Upper lobe of left lung (tissue), 6 donors: ENCODE data around the gene KCNMA1. TPM values are rescaled to one million over a fixed set of nuclear protein-coding genes. Genes with fewer than 3 reads are reported as not detected.

Experiments used
- ATAC-seq, 2 donors: fragments of 200-7000 bp; cut with Tn5 transposase; one replicate each; pipeline ENCODE4 v1.9.1; 2022; ENCODE audit warnings: mild to moderate bottlenecking in 2 of 2, moderate library complexity in 2 of 2; ENCODE audit not compliant: low FRiP score in 2 of 2
- DNase-seq, 2 donors: peaks; one replicate each; pipeline ENCODE4 v3.0.0-alpha.2; 2019 to 2020
- H3K27ac ChIP-seq, 4 donors: fragments of 200-600 bp; sonication (generic); one replicate each; pipeline ENCODE4 v1.5.1; 2016 to 2019
- H3K27me3 ChIP-seq, 4 donors: fragments of 200-600 bp; sonication (generic); one replicate each; pipeline ENCODE4 v1.5.1; 2017 to 2019
- H3K36me3 ChIP-seq, 4 donors: fragments of 200-600 bp; sonication (generic); one replicate each; pipeline ENCODE4 v1.5.1; 2016 to 2019
- H3K4me1 ChIP-seq, 4 donors: fragments of 200-600 bp; sonication (generic); one replicate each; pipeline ENCODE4 v1.5.1; 2018 to 2019
- H3K4me3 ChIP-seq, 4 donors: fragments of 200-600 bp; sonication (generic); one replicate each; pipeline ENCODE4 v1.5.1; 2017 to 2019; ENCODE audit warnings: mild to moderate bottlenecking in 2 of 4, moderate library complexity in 1 of 4
- H3K9me3 ChIP-seq, 4 donors: fragments of 200-600 bp; sonication (generic); one replicate each; pipeline ENCODE4 v1.5.1; 2018 to 2019
- EP300 ChIP-seq, 4 donors: sonication (generic); formaldehyde crosslinking; IDR thresholded peaks; one replicate each; pipeline ENCODE4 v1.5.1; 2017; ENCODE audit warnings: antibody characterized with exemption in 4 of 4, control low read depth in 2 of 4
- POLR2A ChIP-seq, 4 donors: fragments of 450-650 bp; IDR thresholded peaks; one replicate each; pipeline ENCODE4 v1.5.1; 2016 to 2017; ENCODE audit warnings: antibody characterized with exemption in 4 of 4, mild to moderate bottlenecking in 2 of 4
- POLR2AphosphoS5 ChIP-seq, 2 donors: sonication (generic); formaldehyde crosslinking; IDR thresholded peaks; one replicate each; pipeline ENCODE4 v1.5.1; 2017; ENCODE audit warnings: antibody characterized with exemption in 2 of 2
- WGBS, 2 donors: methylation state at CpG; one replicate each; pipeline ENCODE4 v1.1.5; 2017 to 2018; 5-methylcytosine and 5-hydroxymethylcytosine counted together
- total RNA-seq, 6 donors: library from RNA; depleted of rRNA in 4 of 6; stranded (reverse); fragments of >200 nt in 4 of 6; gene quantifications; one replicate each; pipeline versions ENCODE4 v1.1.0 to v1.2.1, GENCODE V29; 2016 to 2021
- TF ChIP-seq, protein P1 (sequence below), 6 experiments: fragments of 450-650 bp in 4 of 6; fragments of 200-600 bp in 2 of 6; sonication (generic) in 2 of 6; IDR thresholded peaks; one replicate each; pipeline ENCODE4 v1.5.1; 2016 to 2019; ENCODE audit warnings: antibody characterized with exemption in 6 of 6
- donor health status: DM: no; HTN: no; CAD: no; lungs with moderate emphysema.
- donor health status: DM: no; HTN: yes; CAD: no; lungs with severe emphysema.

Gene KCNMA1
- total RNA-seq, 6 donors from 2014 or later, result 5.8 to 107 (median 22.0) TPM

DNA sequence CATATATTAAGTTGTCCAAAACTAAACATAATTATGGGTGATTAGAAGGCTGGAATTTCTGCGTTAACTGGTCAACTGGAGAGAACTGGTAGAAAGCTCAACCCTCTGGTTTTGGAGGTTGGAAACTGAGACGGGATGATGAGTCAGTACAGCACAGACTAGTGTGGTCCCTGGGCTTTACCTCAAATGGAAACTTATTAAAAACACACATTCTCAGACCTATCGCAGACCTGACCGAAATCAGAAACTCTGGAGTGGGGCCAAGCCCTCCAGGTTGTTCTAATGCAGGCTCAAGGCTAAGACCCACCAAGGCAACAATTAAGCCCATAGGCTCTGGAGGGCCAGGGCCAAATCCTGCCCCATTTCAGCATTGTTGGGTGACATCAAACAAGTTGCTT, 136.9 kb downstream of the KCNMA1 start:
- Histone ChIP-seq H3K27ac (no peak overlapping the region), H3K27me3 (no peaks in the 10 kb centered on the region), H3K9me3 (no peaks in the 10 kb centered on the region), H3K4me3 (no peak overlapping the region), H3K4me1 (peaks cover 0 to 12% (median 1%) of the 10 kb centered on the region in 4 donors), H3K36me3 (no peaks in the 10 kb centered on the region)
- DNase-seq (no peak), ATAC-seq (no peak)
- no peak for TF ChIP-seq EP300 (IDR thresholded peaks at IDR 0.05)
- TF ChIP-seq POLR2A (IDR thresholded peaks at IDR 0.05), result no peak
- no peak for TF ChIP-seq POLR2AphosphoS5 (IDR thresholded peaks at IDR 0.05)
- TF ChIP-seq, protein P1, sequence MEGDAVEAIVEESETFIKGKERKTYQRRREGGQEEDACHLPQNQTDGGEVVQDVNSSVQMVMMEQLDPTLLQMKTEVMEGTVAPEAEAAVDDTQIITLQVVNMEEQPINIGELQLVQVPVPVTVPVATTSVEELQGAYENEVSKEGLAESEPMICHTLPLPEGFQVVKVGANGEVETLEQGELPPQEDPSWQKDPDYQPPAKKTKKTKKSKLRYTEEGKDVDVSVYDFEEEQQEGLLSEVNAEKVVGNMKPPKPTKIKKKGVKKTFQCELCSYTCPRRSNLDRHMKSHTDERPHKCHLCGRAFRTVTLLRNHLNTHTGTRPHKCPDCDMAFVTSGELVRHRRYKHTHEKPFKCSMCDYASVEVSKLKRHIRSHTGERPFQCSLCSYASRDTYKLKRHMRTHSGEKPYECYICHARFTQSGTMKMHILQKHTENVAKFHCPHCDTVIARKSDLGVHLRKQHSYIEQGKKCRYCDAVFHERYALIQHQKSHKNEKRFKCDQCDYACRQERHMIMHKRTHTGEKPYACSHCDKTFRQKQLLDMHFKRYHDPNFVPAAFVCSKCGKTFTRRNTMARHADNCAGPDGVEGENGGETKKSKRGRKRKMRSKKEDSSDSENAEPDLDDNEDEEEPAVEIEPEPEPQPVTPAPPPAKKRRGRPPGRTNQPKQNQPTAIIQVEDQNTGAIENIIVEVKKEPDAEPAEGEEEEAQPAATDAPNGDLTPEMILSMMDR (IDR thresholded peaks at IDR 0.05), result no peak
- WGBS, 2 donors, result 92 to 93% methylated on average over 2 to 4 of the region's 4 CpGs

DNA sequence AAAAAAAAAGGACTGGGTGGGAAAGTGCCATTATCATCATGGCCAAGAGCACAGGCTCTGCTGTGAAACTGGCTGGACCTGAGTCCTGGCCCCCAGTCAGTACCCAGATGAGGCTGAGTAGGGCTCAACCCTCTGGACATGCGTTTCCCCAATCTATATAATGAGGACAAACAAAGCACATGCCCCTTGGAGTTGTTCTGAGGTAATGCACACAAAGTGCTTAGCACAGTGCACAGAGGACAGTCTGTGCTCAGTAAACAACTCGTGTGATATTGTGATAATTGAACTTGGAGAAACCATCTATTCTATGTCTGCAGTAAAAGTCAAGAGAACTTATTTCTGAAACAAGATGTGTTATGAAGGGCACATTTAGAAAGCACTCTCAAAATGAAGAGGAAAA, 138.8 kb downstream of the KCNMA1 start:
- 58 to 62% methylated on average over 2 of the region's 2 CpGs for WGBS, 2 donors
- Histone ChIP-seq H3K9me3 (no peaks in the 10 kb centered on the region), H3K36me3 (no peaks in the 10 kb centered on the region), H3K27ac (no peak overlapping the region), H3K4me3 (no peak overlapping the region), H3K27me3 (no peaks in the 10 kb centered on the region), H3K4me1 (no peaks in the 10 kb centered on the region)
- no peak for ATAC-seq
- DNase-seq, result no peak
- TF ChIP-seq, protein P1 (IDR thresholded peaks at IDR 0.05), result no peak
- TF ChIP-seq POLR2A (IDR thresholded peaks at IDR 0.05), result peak in 1 of 4 donors; percentile 13

DNA sequence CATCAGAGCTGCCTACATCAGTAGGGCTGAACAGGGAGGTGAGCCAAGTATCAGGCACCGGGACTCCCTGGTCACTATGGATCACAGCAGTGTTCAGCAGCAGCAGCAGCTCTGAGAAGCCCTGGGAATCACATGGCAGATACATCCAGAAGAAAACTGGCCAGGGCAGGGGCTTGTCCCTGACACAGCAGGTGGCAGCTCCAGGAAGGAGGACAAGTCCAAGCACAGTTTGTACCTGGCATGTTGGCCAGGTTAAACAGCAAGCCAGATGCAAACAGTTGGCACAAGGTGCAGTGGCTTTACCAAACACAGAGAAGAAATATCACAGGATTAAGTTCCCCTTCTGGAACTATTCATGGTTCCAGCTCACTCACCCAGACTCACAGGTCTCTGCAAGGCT, 139.4 kb downstream of the KCNMA1 start:
- no peak for DNase-seq
- no peak overlapping the region for H3K27ac ChIP-seq
- H3K4me3 ChIP-seq, result no peak overlapping the region
- no peaks in the 10 kb centered on the region for H3K9me3 ChIP-seq
- H3K4me1 ChIP-seq, result no peaks in the 10 kb centered on the region
- ATAC-seq, result no peak
- no peaks in the 10 kb centered on the region for H3K36me3 ChIP-seq
- no peaks in the 10 kb centered on the region for H3K27me3 ChIP-seq
- no peak for TF ChIP-seq EP300 (IDR thresholded peaks at IDR 0.05)
- no peak for TF ChIP-seq POLR2A (IDR thresholded peaks at IDR 0.05)
- TF ChIP-seq POLR2AphosphoS5 (IDR thresholded peaks at IDR 0.05), result no peak
- TF ChIP-seq, protein P1 (IDR thresholded peaks at IDR 0.05), result no peak
- WGBS, 2 donors, result 56 to 60% methylated on average over 1 of the region's 1 CpG

DNA sequence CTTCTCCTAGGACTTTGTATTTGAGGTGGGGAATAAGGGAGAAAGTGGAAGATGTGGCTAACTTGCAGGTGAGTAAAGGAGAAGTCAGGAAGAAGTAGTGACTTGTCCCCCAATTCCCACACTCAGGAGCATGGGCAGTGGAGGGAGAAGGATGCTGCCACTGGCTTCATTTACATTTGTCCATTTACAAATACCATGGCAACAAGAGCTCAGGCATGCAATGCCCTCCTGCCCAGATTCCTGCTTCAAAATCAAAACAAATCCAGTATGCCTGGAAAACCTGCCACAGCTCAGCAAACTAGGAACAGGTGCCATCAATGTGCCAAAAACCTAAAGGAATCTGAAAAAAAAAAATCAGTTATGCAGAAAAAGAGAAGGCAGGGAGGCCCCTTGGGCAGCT, 139.9 kb downstream of the KCNMA1 start:
- Histone ChIP-seq H3K27ac (no peak overlapping the region), H3K9me3 (no peaks in the 10 kb centered on the region), H3K4me1 (no peaks in the 10 kb centered on the region), H3K27me3 (no peaks in the 10 kb centered on the region), H3K4me3 (no peak overlapping the region), H3K36me3 (no peaks in the 10 kb centered on the region)
- DNase-seq (no peak), ATAC-seq (no peak)
- TF ChIP-seq POLR2AphosphoS5 (IDR thresholded peaks at IDR 0.05) (no peak), POLR2A (IDR thresholded peaks at IDR 0.05) (no peak), EP300 (IDR thresholded peaks at IDR 0.05) (no peak)
- TF ChIP-seq, protein P1 (IDR thresholded peaks at IDR 0.05), result no peak

DNA sequence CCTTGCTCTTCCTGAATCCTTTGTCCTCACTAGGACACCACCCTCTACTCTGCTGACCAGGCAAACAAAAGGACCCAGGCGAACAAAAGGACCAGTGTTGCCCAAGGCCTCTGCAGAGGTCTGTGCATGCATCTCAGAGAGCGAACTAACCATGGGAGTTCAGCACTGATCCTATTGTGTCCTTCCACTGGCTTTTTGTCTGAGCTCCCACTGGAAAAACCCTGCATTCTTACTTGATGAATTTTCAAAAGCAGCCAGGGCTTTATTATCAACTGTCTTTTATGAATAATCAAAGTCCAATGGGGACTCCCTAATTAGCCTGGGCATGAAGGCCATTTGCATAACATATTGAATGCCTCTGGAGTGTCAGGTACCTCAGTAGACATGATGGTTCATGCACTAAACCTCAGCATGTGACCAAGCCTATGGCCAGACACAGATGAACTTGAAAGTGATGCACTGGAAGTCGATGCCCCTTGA, 140.6 kb downstream of the KCNMA1 start:
- no peaks in the 10 kb centered on the region for H3K36me3 ChIP-seq
- TF ChIP-seq POLR2A (IDR thresholded peaks at IDR 0.05), result no peak
- no peak for TF ChIP-seq EP300 (IDR thresholded peaks at IDR 0.05)
- no peak for TF ChIP-seq POLR2AphosphoS5 (IDR thresholded peaks at IDR 0.05)
- TF ChIP-seq, protein P1 (IDR thresholded peaks at IDR 0.05), result no peak
- H3K4me1 ChIP-seq, result no peaks in the 10 kb centered on the region
- no peak overlapping the region for H3K27ac ChIP-seq
- no peak for ATAC-seq
- no peak for DNase-seq
- no peak overlapping the region for H3K4me3 ChIP-seq
- 89 to 93% methylated on average over 3 of the region's 3 CpGs for WGBS, 2 donors
- H3K27me3 ChIP-seq, result no peaks in the 10 kb centered on the region
- no peaks in the 10 kb centered on the region for H3K9me3 ChIP-seq
